SU-DHL-6 (cell line): Measurements from ENCODE around the gene HIBADH.

Experiments used
- H2AFZ ChIP-seq: fragments of 200-600 bp; sonication (generic); 2 replicates; pipeline ENCODE4 v1.6.1; 2014; ENCODE audit warnings: low read depth, mild to moderate bottlenecking, moderate library complexity, mixed read lengths, antibody characterized with exemption, low read length; ENCODE audit not compliant: severe bottlenecking
- H3F3A ChIP-seq: fragments of 200-600 bp; shearing (Covaris generic); 2 replicates; pipeline ENCODE4 v1.6.0; 2016; ENCODE audit warnings: antibody characterized with exemption, mild to moderate bottlenecking; ENCODE audit not compliant: insufficient read depth
- H3K27ac ChIP-seq: fragments of 200-600 bp; sonication (generic); 2 replicates; pipeline ENCODE4 v1.5.1; 2016; ENCODE audit warnings: low read depth, mild to moderate bottlenecking, low read length, moderate library complexity, mixed read lengths
- H3K27me3 ChIP-seq: fragments of 200-600 bp; sonication (generic), shearing (Covaris generic); 2 replicates; pipeline ENCODE4 v1.6.0; 2014; ENCODE audit warnings: mild to moderate bottlenecking, low read length
- H3K36me3 ChIP-seq: fragments of 200-600 bp; sonication (generic); 2 replicates; pipeline ENCODE4 v1.6.1; 2014; ENCODE audit warnings: mild to moderate bottlenecking, low read length, mixed read lengths
- H3K4me2 ChIP-seq: fragments of 300-600, 200-600 bp; shearing (Covaris generic), sonication (generic); 2 replicates; pipeline ENCODE4 v1.6.0; 2014; ENCODE audit warnings: low read length, low read depth, mild to moderate bottlenecking; ENCODE audit not compliant: poor library complexity, severe bottlenecking
- H3K4me3 ChIP-seq: fragments of 200-600 bp; sonication (generic); 2 replicates; pipeline ENCODE4 v1.5.1; 2014; ENCODE audit warnings: antibody characterized with exemption, low read length, mild to moderate bottlenecking, mixed read lengths; ENCODE audit not compliant: insufficient read depth, poor library complexity, severe bottlenecking
- H3K79me2 ChIP-seq: fragments of 200-600 bp; sonication (generic); 2 replicates; pipeline ENCODE4 v1.6.1; 2014; ENCODE audit warnings: mild to moderate bottlenecking, low read length, moderate library complexity; ENCODE audit not compliant: insufficient read depth
- H3K9ac ChIP-seq: fragments of 200-600 bp; sonication (generic); 2 replicates; pipeline ENCODE4 v1.7.0; 2014; ENCODE audit warnings: mild to moderate bottlenecking, low read length
- H3K9me2 ChIP-seq: fragments of 200-600 bp; sonication (generic); replicated peaks from 2 replicates; pipeline ENCODE4 v1.6.1; 2014; ENCODE audit warnings: low read length; ENCODE audit not compliant: insufficient read depth
- H3K9me3 ChIP-seq: fragments of 200-600 bp; sonication (generic); 2 replicates; pipeline ENCODE4 v1.6.1; 2014; ENCODE audit warnings: low read length, mixed read lengths; ENCODE audit not compliant: insufficient read depth
- H4K20me1 ChIP-seq: fragments of 200-600 bp; sonication (generic); 2 replicates; pipeline ENCODE4 v1.6.1; 2014; ENCODE audit warnings: low read depth, mild to moderate bottlenecking, antibody characterized with exemption, low read length, moderate library complexity, mixed read lengths
- EZH2phosphoT487 ChIP-seq: fragments of 200-600 bp; sonication (generic), shearing (Covaris generic); conservative IDR thresholded peaks from 2 replicates; pipeline ENCODE4 v1.6.1; 2018; ENCODE audit warnings: mild to moderate bottlenecking, antibody characterized with exemption, low read length, moderate library complexity, mixed read lengths
- TF ChIP-seq, protein P1 (sequence below): fragments of 200-600 bp; sonication (generic); IDR thresholded peaks from one replicate; pipeline ENCODE4 v1.5.1; 2017; ENCODE audit warnings: antibody characterized with exemption, mild to moderate bottlenecking, low read length, moderate library complexity; ENCODE audit not compliant: insufficient read depth, poor library complexity, severe bottlenecking

Gene HIBADH

GRCh38 chr7:27585781-27586447 is 76.8 kb downstream of the HIBADH start:
- Histone ChIP-seq H3K79me2 (no peaks in the 10 kb centered on the region), H3K9me3 (no peaks in the 10 kb centered on the region), H4K20me1 (no peaks in the 10 kb centered on the region), H2AFZ (no peak overlapping the region), H3K27me3 (no peaks in the 10 kb centered on the region), H3K4me2 (no peak overlapping the region), H3F3A (peaks cover 9% of the 10 kb centered on the region; the same call in 1 of the 2 replicates), H3K9me2 (no peaks in the 10 kb centered on the region), H3K4me3 (no peak overlapping the region), H3K9ac (no peak overlapping the region), H3K36me3 (peaks cover 3% of the 10 kb centered on the region; the same call in 1 of the 2 replicates), H3K27ac (no peak overlapping the region)
- TF ChIP-seq, protein P1, sequence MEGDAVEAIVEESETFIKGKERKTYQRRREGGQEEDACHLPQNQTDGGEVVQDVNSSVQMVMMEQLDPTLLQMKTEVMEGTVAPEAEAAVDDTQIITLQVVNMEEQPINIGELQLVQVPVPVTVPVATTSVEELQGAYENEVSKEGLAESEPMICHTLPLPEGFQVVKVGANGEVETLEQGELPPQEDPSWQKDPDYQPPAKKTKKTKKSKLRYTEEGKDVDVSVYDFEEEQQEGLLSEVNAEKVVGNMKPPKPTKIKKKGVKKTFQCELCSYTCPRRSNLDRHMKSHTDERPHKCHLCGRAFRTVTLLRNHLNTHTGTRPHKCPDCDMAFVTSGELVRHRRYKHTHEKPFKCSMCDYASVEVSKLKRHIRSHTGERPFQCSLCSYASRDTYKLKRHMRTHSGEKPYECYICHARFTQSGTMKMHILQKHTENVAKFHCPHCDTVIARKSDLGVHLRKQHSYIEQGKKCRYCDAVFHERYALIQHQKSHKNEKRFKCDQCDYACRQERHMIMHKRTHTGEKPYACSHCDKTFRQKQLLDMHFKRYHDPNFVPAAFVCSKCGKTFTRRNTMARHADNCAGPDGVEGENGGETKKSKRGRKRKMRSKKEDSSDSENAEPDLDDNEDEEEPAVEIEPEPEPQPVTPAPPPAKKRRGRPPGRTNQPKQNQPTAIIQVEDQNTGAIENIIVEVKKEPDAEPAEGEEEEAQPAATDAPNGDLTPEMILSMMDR = no peak
- TF ChIP-seq EZH2phosphoT487 = no peak

- Histone ChIP-seq H4K20me1 (no peaks in the 10 kb centered on the region), H3F3A (peaks cover under 1% of the 10 kb centered on the region; the same call in 1 of the 2 replicates), H3K27me3 (no peaks in the 10 kb centered on the region), H3K27ac (no peak overlapping the region), H2AFZ (no peak overlapping the region), H3K4me3 (no peak overlapping the region), H3K9ac (no peak overlapping the region), H3K4me2 (no peak overlapping the region), H3K9me2 (no peaks in the 10 kb centered on the region), H3K79me2 (no peaks in the 10 kb centered on the region), H3K9me3 (no peaks in the 10 kb centered on the region), H3K36me3 (peaks cover 3% of the 10 kb centered on the region; the same call in 1 of the 2 replicates)
- TF ChIP-seq, protein P1 = no peak
- TF ChIP-seq EZH2phosphoT487 = no peak
These were observed 80.8 kb downstream of the HIBADH start for GRCh38 chr7:27581906-27582305.

DNA sequence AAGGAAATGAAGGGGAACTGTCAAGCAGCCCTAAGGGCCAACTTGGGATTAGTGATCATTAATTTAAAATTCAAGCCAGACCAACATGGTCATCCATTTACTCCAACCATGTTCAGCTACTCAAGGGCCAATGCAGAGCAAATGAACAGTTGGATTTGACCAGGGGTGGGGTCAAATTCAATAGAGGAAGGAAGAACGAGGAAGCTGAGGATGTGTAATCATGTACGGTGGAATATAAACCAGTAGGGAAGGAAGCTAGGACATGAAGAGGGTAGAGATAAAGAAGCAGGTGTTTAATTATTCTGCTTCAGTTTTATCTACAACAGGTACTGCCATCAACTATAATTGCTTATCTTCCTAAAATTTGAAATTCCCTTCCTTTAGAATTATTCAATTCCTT is 81.6 kb downstream of the HIBADH start:
- H3F3A ChIP-seq = no peaks in the 10 kb centered on the region
- H3K9me2 ChIP-seq = no peaks in the 10 kb centered on the region
- no peak overlapping the region for H3K9ac ChIP-seq
- H3K27me3 ChIP-seq = no peaks in the 10 kb centered on the region
- H3K4me3 ChIP-seq = no peak overlapping the region
- no peak overlapping the region for H2AFZ ChIP-seq
- TF ChIP-seq, protein P1 = no peak
- no peak for TF ChIP-seq EZH2phosphoT487
- no peak overlapping the region for H3K27ac ChIP-seq
- H3K79me2 ChIP-seq = no peaks in the 10 kb centered on the region
- no peaks in the 10 kb centered on the region for H3K9me3 ChIP-seq
- no peak overlapping the region for H3K4me2 ChIP-seq
- H3K36me3 ChIP-seq = peaks cover 3% of the 10 kb centered on the region; the same call in 1 of the 2 replicates
- H4K20me1 ChIP-seq = no peaks in the 10 kb centered on the region
